ENCODE results near the gene KLHL11.

KLHL11 gene

DNA sequence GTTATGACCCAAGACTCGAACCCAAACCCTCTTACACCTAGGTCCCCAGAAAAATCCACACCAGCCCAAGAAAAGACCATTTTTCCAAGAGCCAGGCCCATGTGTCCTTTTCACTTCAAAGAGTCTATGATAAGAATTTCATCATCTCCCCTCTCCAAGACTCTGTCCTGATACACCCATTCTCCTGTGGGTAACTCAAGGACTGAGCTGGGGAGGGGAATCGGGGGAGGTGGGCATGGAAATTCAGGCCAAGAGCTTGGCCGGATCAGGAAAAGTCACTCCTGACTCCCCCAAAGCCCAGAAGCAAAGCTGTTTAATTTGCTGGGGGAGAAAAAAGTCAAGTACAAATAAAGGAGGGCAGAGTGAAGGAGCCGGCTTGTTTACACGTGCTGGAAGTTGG lies 49.8 kb upstream of the KLHL11 start (continued):
- TF ChIP-seq, protein P1, sequence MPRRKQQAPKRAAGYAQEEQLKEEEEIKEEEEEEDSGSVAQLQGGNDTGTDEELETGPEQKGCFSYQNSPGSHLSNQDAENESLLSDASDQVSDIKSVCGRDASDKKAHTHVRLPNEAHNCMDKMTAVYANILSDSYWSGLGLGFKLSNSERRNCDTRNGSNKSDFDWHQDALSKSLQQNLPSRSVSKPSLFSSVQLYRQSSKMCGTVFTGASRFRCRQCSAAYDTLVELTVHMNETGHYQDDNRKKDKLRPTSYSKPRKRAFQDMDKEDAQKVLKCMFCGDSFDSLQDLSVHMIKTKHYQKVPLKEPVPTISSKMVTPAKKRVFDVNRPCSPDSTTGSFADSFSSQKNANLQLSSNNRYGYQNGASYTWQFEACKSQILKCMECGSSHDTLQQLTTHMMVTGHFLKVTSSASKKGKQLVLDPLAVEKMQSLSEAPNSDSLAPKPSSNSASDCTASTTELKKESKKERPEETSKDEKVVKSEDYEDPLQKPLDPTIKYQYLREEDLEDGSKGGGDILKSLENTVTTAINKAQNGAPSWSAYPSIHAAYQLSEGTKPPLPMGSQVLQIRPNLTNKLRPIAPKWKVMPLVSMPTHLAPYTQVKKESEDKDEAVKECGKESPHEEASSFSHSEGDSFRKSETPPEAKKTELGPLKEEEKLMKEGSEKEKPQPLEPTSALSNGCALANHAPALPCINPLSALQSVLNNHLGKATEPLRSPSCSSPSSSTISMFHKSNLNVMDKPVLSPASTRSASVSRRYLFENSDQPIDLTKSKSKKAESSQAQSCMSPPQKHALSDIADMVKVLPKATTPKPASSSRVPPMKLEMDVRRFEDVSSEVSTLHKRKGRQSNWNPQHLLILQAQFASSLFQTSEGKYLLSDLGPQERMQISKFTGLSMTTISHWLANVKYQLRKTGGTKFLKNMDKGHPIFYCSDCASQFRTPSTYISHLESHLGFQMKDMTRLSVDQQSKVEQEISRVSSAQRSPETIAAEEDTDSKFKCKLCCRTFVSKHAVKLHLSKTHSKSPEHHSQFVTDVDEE (CRISPR knock-in tag; IDR thresholded peaks at IDR 0.05): no peak

DNA sequence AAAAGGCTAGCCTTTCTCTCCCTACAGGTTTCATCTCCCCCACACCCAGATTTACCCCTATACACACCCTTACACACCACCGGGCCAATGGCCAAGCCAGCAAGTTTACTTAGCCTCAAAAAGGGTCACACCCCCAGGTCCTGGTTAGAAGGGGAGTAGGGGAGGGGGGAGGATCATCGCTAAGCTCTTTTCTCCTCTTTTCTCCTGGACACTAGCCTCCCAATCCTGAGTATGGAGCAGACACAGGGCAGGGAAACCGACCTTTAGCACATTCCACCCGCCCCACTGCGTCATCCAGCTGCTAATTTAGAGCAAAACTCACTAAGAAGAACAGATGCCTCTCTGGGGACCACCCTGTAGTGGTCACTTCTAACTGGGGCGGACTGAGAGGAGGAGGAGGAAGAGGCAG lies 49.1 kb upstream of the KLHL11 start:
- ATAC-seq: no peak
- no peak for TF ChIP-seq ARNTL (CRISPR knock-in tag; IDR thresholded peaks at IDR 0.05; ENCODE audit: borderline replicate concordance, low read depth)

DNA sequence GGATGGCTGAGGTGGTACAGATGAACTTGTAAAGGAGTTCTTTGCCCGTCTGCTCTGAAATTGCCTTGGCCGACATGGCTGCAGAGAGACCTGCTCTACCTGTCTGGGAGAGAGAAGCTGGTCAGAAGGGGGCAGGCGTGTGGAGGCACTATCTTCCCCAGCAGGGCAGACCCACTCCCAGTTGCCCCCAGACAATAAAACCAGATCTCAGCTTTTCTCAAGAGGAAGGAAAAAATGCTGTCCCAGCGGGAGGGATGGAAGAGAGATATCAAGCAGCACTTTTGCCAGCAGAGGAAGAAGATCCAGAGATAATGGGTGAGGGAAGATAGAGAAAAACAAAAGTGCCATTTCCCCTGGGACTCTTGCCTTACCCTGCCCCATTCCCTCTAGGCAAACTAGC lies 48.6 kb upstream of the KLHL11 start:
- TF ChIP-seq PPARA (CRISPR knock-in tag; IDR thresholded peaks at IDR 0.05; ENCODE audit: borderline replicate concordance) (no peak), TCF4 (CRISPR knock-in tag; IDR thresholded peaks at IDR 0.05; ENCODE audit: borderline replicate concordance) (no peak), ZNF8 (CRISPR knock-in tag; IDR thresholded peaks at IDR 0.05) (no peak), ZC3H10 (CRISPR knock-in tag; IDR thresholded peaks at IDR 0.05) (no peak), BACH2 (CRISPR knock-in tag; IDR thresholded peaks at IDR 0.05; ENCODE audit: borderline replicate concordance) (no peak), RARB (CRISPR knock-in tag; IDR thresholded peaks at IDR 0.05) (no peak), ZFP3 (CRISPR knock-in tag; IDR thresholded peaks at IDR 0.05) (no peak), ZFP30 (CRISPR knock-in tag; IDR thresholded peaks at IDR 0.05) (no peak), CSDC2 (CRISPR knock-in tag; IDR thresholded peaks at IDR 0.05) (no peak), ISL1 (CRISPR knock-in tag; IDR thresholded peaks at IDR 0.05) (no peak), ESRRG (CRISPR knock-in tag; IDR thresholded peaks at IDR 0.05) (no peak)
- TF ChIP-seq, protein P2, sequence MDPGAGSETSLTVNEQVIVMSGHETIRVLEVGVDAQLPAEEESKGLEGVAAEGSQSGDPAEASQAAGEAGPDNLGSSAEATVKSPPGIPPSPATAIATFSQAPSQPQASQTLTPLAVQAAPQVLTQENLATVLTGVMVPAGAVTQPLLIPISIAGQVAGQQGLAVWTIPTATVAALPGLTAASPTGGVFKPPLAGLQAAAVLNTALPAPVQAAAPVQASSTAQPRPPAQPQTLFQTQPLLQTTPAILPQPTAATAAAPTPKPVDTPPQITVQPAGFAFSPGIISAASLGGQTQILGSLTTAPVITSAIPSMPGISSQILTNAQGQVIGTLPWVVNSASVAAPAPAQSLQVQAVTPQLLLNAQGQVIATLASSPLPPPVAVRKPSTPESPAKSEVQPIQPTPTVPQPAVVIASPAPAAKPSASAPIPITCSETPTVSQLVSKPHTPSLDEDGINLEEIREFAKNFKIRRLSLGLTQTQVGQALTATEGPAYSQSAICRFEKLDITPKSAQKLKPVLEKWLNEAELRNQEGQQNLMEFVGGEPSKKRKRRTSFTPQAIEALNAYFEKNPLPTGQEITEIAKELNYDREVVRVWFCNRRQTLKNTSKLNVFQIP (CRISPR knock-in tag; IDR thresholded peaks at IDR 0.05; ENCODE audit: borderline replicate concordance, low read depth): no peak
- TF ChIP-seq, protein P3, sequence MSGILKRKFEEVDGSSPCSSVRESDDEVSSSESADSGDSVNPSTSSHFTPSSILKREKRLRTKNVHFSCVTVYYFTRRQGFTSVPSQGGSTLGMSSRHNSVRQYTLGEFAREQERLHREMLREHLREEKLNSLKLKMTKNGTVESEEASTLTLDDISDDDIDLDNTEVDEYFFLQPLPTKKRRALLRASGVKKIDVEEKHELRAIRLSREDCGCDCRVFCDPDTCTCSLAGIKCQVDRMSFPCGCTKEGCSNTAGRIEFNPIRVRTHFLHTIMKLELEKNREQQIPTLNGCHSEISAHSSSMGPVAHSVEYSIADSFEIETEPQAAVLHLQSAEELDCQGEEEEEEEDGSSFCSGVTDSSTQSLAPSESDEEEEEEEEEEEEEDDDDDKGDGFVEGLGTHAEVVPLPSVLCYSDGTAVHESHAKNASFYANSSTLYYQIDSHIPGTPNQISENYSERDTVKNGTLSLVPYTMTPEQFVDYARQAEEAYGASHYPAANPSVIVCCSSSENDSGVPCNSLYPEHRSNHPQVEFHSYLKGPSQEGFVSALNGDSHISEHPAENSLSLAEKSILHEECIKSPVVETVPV (CRISPR knock-in tag; IDR thresholded peaks at IDR 0.05): no peak
- TF ChIP-seq, protein P4, sequence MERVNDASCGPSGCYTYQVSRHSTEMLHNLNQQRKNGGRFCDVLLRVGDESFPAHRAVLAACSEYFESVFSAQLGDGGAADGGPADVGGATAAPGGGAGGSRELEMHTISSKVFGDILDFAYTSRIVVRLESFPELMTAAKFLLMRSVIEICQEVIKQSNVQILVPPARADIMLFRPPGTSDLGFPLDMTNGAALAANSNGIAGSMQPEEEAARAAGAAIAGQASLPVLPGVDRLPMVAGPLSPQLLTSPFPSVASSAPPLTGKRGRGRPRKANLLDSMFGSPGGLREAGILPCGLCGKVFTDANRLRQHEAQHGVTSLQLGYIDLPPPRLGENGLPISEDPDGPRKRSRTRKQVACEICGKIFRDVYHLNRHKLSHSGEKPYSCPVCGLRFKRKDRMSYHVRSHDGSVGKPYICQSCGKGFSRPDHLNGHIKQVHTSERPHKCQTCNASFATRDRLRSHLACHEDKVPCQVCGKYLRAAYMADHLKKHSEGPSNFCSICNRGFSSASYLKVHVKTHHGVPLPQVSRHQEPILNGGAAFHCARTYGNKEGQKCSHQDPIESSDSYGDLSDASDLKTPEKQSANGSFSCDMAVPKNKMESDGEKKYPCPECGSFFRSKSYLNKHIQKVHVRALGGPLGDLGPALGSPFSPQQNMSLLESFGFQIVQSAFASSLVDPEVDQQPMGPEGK (CRISPR knock-in tag; IDR thresholded peaks at IDR 0.05; ENCODE audit: borderline replicate concordance): no peak
- TF ChIP-seq, protein P1 (CRISPR knock-in tag; IDR thresholded peaks at IDR 0.05): no peak
- ATAC-seq: no peak

DNA sequence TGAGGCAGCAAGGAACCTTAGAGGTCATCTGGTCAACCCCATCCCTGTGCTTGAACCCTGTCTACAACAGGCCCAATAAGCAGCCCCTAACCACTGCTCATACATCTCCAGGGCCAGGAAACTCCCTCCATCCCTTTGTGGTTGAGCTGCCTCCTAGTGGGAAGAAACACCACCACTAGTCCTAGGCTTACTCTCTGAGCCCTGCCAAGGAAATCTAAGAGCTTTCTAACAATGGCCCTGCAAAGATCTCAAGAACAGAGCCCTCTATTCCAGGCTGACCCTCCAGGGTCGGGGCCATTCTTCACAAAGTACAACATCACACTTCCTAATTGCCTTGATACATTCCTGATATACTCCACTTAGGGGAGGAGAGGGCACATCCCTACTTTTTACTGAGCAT lies 47.7 kb upstream of the KLHL11 start:
- TF ChIP-seq TOX (CRISPR knock-in tag; IDR thresholded peaks at IDR 0.05; ENCODE audit: borderline replicate concordance): no peak
- no peak for TF ChIP-seq RARB (CRISPR knock-in tag; IDR thresholded peaks at IDR 0.05)
- no peak for TF ChIP-seq ZNF565 (CRISPR knock-in tag; conservative IDR thresholded peaks at IDR 0.05; ENCODE audit: low read depth)
- no peak for ATAC-seq
